Effector CD4-positive, alpha-beta T cell (primary cell): ENCODE results near the gene PNMA8A. TPM values are rescaled to one million over a fixed set of nuclear protein-coding genes. Genes with fewer than 3 reads are reported as not detected.
A peak's percentile ranks its signal among the peaks of the same experiment; 100 is the strongest.
"Not testable (repeated sequence)": the region's sequence is repeated elsewhere in the genome, so short reads cannot be mapped to it uniquely, and the experiment has no call there.

Source experiments
- DNase-seq: peaks from one replicate; pipeline ENCODE4 v3.0.0-alpha.2; 2020
- total RNA-seq: gene quantifications from one replicate; lab custom pipeline; 2026; lab: John Stamatoyannopoulos, UW

The PNMA8A gene, protein sequence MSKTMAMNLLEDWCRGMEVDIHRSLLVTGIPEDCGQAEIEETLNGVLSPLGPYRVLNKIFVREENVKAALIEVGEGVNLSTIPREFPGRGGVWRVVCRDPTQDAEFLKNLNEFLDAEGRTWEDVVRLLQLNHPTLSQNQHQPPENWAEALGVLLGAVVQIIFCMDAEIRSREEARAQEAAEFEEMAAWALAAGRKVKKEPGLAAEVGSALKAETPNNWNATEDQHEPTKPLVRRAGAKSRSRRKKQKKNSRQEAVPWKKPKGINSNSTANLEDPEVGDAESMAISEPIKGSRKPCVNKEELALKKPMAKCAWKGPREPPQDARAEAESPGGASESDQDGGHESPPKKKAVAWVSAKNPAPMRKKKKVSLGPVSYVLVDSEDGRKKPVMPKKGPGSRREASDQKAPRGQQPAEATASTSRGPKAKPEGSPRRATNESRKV
- not detected for total RNA-seq

DNA sequence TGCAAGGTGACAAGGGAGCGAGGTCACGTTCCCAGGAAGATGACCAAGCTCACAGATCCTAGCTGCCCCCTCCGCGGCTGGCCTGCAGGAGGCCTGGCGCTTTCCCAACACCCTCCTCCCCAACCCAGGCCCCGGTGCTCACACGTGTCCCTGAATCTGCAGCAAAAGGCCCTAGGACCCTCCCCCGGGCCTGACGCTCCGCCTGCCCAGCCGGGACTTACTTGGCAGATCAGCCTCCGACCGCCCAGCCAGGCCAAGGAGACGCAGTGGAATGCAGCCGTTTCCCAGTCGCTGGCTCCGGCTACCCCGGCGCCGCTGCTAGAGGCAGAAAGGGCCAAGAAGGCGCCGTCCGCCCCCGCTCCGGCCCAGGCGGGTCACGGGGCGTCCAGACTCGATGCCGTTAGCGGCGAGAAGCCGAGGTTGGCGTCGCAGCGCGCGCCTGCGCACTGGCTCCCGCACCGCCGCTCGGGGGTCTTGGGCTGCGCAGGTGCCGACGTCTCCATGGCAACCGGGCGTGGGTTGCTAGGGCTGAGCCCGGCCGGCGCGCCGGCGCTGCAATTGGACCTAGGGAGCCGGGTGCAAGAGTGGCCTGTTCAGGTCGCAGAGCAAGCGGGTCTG is at the start of gene PNMA8A:
TSS of gene PNMA8A (minus strand) at position 448 of the 618 bp plus-strand sequence. CDS start 528 bp downstream, outside the sequence.
- DNase-seq = no peak

DNA sequence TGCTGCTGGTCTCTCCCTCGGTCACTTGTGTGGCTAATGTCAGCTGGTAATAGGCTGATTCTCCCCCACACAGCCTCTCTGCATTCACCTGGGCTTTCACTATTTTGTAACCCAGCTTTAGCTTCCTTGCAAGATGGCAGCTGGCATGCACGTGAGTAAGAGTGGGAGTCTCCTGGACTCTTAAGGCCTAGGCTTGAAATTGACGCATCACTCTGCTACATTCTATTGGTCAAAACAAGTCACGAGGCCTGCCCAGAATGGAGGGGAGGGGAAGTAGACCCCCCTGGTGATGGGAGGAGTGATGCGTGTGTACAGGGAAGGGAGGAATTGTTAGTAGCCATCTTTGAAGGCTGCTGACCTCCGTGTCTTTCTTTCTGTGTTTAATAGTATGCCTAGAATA is 49.3 kb upstream of the PNMA8A start:
- DNase-seq = no peak

DNA sequence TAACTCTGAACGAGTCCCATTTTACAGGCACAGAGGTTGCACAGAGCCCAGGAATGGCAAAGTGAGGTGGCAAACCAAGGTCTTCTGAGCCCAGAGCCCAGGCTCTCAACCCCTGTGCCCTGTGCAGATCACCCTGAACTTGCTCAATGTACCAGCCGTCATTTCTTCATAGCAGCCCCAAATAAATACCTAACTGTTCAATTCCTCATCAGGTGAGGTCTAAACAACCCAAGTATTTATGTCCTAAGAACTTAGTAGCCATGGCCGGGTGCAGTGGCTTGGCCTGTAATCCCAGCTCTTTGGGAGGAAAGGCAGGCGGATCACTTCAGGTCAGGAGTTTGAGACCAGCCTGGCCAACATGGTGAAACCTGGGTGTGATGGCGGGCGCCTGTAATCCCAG is 46.1 kb upstream of the PNMA8A start:
- DNase-seq = no peak

DNA sequence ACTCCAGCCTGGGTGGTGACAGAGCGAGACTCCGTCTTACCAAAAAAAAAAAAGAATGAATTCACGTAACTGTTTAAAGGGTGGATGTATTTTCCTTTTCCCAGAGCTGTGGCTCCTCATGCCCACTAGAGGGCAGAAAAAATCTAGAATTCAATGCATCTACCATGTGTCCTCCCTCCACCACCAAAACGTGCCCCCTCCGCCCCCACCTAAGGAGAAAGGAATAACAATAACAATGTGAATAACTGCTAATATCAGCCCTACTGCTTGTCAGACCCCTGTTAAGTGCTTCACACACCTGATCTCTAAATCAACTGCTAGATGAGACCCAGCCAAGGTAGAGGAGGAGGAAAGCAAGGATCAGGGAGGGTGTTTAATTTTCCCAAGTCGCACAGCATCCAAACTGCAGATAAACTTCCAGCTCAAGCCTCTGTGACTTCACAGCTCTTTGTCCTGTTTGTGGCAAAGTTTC is 44.6 kb upstream of the PNMA8A start:
- DNase-seq = no peak

DNA sequence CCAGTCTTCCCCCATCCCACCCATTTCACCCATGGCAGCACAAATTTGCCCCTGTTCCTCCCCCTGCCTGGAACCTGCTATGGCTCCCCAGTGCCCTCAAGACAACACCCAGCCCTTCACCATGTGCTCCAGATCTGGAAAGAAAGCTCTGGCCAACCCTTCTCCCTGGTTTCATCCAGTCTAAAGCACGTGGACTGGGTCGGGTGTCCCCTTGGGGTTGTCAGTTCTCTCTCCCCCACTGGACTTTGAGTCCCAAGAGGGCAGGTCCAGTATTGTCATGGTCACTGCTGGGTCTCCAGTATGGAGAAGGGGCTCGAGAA is 43.9 kb upstream of the PNMA8A start:
- DNase-seq = no peak

DNA sequence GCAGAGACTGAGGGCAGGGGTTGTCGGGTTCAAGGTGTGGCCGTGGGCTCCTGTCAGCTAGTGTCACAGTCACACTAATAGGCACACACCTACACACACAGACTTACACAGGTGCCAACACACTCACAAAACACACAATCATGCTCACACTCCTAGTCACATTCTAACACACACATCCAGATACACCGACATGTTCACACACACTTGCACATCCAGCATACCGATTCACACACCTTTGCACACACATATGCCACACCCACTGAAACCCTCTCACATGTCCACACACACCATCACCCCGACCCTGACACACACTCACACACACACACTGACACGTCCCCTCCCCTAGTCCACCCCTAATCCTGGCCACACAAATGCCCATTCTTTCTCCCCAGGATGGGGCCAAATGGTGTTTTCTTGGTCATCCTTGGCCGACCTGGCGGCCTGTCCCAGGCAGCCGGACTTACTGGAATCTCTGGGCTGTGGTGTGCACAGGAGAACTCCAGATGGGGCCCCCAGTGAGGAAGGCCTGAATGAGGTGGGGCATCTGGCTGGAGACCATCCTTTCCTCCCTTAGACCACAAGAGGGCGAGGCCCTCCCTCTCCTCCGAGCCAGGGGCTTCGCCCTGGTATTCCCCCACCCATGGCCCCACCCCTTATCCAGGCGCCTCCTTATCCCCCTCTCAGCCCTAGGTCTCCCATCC is 43.4 kb upstream of the PNMA8A start:
- DNase-seq = no peak

DNA sequence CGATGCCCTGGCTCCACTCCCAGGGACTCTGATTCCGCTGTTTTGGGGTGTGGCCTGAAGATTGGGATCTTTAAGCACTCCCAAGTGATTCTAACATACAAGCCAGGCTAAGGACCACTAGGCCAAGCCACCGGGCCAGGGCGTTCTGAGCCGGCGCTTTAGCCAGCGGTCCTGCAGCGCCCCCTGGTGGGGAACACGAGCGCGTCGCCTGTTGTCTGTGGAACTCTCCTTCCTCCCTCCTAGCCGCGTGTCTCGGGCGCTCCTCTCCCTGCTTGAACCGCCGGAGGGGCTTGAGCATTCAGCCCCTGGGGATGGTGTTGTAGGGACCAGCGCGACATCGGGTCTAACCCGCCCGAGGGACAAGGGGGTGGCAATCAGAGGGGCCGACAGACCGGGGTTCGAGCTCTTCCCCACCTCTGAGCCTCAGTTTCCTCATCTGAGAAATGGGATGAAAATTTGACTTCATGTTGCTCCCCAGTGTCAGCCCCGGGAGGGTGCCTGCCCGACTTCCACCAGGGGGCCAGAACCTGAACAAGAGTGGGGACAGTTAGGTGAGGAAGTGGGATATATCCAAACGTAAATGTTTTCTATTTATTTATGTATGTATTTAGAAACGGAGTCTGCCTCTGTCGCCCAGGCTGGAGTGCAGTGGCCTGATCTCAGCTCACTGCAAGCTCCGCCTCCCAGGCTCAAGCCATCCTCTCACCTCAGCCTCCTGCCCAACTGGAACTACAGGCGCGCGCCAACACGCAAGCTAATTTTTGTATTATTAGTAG is 42.3 kb upstream of the PNMA8A start:
- peak; percentile 81 for DNase-seq

DNA sequence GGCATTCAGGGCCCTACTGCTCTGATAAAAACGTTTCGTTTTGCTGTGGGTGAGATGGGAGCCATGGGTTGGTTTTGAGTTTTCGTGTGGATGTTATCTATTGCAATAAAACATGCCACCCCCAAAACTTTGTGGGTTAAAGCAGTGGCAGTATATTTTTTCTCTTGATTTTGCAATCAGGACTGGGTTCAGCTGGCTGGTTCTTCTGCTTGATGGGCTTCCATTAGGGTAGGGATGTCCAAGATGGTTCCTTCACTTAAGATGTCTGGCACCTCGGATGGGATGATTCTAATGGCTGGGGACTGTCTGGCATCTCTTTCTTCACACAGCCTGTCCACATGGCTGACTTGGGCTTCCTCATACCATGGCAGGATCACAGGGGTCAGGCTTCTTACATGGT is 39.9 kb upstream of the PNMA8A start:
- no peak for DNase-seq

DNA sequence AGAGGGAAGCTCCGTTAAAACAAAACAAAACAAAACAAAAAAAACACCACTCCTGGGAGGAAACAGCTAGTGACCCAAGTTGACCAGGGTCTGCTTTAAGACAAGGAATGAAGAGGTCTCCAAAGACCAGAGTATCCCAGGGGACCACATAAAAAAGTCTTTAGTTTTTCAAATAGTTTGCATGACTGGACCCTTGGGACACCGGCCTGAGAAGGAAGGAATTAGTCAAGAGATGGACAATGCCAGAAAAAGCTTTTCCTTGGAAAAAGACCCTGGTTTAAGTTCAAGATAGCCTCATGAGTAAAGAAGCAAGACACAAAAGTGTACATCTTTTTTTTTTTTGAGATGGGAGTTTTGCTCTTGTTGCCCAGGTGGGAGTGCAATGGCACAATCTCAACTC is 36.8 kb upstream of the PNMA8A start:
- no peak for DNase-seq

DNA sequence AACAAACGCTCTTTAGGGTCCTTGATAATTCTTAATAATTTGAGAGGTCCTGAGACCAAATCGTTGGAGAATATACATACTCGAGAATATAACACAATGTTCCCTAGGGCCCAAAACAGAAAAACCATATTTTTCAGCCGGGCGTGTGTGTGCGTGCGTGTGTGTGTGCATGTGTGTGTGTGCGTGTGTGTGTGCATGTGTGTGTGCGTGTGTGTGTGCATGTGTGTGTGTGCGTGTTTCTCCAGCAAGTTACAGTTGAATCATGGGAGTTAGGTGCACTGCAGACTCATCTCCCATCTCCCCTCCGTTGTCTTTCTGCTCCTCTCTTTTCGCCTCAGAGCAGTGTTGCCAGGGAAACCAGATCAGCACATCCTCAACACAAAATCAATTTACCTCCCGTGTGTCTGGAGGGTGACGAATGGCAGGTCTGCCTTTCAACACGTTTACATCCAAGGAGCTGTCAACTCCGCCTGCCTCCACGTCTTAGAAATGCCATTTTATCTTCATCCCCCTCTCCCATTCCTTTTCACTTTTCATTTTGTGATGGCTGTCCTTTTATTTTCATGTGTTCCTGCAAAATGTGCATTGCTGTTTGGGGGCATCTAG is 32.6 kb upstream of the PNMA8A start:
- DNase-seq = no peak

DNA sequence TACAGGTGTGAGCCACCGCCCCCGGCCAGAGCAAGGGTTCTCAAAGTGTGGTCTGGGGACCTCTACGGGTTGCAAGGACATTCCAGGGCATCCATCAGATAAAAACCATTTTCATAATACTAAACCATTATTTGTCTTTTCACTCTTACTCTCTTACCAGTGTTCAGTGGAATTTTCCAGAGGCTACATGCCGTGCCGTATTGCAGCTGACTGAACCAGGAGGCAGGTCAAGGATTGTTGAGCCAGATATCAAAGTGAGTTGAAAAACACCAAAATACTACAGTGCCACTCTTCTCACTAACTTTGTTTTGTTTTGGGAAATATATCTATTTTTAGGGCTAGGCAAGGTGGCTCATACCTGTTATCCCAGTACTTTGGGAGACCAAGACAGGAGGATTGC is 31.5 kb upstream of the PNMA8A start:
- no peak for DNase-seq

DNA sequence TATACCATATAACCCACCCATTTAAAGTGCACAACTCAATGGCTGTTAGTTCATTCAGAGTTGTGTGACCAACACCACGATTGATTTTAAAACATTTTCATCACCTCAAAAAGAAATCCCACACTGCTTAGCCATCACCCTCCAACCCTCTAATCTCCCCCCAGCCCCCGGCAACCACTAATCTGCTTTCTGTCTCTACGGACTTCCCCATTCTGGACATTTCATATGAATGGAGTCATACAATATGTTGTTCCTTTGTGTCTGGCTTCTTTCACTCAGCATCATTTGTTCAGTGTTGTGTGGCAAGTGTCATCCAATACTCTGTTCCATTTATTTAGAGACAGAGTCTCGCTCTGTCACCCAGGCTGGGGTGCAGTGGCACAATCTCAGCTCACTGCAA is 28.3 kb upstream of the PNMA8A start:
- DNase-seq = no peak

DNA sequence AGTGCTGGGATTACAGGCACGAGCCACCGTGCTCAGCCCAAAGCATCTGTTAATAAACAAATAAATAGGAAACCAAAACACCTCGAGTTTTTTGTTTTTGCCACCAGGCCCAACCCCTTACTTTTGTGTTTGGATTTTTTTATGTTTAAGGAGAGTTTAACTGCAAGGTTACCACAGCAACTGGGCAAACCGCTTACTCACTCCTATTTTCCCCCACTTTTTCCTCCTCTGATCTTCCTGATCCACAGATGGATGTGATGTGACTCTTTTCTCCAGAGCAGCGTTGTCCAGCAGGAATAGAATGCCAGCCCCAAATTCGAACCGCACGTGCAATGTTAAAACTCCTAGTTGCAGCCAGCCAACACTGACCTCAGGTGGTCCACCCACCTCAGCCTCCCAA is 26.4 kb upstream of the PNMA8A start:
- no peak for DNase-seq

DNA sequence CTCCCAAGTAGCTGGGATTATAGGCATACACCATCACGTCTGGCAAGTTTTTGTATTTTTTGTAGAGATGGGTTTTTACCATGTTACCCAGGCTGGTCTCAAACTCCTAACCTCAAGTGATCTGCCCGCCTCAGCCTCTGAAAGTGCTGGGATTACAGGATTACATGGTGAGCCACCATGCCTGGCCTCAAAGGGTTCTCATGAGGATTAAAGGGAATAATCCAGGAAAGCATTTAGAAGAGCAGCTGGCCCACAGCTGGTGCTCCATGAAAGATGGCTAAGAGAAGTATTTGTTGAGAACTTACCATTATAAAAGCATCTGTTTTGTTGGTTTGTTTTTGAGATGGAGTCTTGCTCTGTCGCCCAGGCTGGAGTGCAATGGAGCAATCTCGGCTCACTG is 25.5 kb upstream of the PNMA8A start:
- DNase-seq = not testable (repeated sequence)

DNA sequence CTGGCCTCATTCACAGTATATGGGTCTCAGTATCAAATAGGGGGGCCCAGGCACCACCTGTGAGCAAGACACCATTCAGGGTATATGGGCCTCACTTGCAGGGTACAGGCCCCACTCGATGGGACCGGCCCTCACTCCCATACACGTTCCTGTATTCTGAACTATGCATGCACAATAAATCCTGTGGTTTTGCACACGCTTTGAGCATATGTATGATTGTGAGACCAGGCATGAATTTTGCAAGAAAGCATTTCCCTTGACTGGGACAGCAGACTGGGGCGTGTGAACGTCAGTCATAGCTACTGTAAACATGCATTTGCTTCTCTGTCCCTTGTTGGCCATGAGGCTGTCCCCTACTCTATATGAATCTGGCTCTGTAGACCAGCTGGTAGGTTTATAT is 24.9 kb upstream of the PNMA8A start:
- no peak for DNase-seq

DNA sequence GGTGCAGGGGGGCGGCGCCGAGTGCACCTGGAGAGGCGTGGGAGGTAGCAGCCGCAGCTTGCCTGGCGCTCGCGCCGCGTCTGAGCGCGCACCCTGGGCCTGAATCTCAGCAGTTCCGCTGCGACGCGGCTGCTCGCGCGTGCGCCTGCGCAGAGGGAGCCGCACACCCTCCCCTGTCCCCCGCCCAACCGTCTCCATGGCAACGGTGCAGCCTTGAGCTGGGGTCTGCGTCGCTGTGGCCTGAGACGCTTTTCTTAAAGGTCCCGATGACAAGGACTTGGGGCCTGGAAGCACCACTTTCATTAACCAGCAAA is 24.4 kb upstream of the PNMA8A start, which contains the start of gene PNMA8B:
TSS of gene PNMA8B (minus strand) at position 82 of the 314 bp plus-strand sequence. CDS start 402 bp downstream, outside the sequence.
- DNase-seq = no peak

DNA sequence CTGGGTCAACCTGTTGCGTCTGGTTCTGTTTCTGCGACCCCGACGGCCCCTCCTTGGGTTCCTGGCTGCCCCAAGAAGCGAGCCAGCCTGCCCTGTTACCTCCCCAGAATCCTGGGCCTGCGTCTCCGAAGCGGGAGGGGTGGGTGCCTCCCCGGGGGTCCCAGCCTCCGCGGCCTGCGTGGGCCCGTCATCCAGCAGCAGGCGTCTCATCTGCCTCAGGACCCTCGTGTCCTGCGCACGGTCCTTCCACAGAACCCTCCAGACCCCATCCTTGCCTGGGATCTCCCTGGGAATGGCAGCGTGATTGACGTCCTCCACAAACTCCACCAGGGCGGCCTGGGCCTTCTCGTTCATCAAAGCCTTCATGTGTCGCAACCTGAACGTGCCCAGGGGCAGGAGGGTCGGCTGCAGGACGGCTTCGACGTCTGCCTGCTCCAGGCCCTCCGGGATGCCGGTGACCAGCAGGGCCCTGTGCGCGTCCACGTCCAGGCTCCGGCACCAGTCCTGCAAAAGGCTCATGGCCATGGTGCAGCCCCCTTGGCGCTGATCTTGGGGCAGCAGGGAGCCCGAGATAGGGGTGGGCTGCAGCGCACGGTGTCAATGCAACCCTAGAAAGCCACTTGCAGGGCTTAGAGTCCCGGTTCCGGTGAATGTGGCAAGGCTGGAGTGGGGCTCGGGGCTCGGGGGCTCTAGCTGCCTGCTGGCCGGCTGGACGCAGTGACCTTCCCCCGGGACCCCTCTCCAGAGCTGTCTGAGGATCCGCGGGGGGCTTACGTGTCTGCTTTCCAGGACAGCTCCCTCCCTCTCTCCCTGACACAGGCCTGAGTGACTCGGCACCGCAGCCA is 23.8 kb upstream of the PNMA8A start:
- DNase-seq = no peak

DNA sequence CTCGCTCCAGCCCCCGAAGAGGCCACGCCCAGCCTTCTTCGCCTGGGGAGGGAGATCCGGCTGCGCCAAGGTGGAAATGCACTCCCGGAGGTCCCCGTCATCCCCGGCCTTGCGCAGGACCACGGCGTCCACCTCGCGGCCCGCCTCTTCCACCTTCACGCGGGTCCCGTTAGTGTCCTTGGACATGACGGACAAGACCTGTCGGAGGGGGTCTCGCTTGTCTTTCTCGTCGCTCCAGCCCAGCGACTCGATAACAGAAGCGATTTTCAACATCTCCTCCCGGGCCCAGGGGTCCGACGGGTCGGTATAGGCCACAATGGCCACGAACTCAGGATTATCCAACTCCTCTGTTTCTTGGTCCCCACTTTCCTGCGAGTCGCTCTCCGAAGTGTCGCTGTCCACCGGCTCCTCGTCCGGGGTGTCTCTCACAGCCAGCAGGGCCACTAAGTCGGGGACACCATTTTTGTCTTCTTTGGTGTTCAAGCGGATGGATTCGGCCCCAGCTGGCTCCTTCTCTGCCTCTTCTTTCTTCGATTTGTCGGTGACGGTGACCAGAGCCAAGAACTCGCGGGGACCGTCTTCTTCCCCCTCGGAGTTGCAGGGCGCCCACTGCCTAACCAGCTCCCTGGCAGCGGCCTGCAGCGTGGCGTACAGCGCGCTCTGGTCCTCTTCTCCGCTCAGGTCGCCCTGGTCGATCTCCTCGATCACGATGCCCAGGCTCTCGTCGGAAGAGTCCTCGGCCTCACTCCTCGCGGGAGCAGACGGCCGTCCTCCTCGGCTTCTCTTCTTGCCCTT is 23.0 kb upstream of the PNMA8A start:
- DNase-seq = no peak

DNA sequence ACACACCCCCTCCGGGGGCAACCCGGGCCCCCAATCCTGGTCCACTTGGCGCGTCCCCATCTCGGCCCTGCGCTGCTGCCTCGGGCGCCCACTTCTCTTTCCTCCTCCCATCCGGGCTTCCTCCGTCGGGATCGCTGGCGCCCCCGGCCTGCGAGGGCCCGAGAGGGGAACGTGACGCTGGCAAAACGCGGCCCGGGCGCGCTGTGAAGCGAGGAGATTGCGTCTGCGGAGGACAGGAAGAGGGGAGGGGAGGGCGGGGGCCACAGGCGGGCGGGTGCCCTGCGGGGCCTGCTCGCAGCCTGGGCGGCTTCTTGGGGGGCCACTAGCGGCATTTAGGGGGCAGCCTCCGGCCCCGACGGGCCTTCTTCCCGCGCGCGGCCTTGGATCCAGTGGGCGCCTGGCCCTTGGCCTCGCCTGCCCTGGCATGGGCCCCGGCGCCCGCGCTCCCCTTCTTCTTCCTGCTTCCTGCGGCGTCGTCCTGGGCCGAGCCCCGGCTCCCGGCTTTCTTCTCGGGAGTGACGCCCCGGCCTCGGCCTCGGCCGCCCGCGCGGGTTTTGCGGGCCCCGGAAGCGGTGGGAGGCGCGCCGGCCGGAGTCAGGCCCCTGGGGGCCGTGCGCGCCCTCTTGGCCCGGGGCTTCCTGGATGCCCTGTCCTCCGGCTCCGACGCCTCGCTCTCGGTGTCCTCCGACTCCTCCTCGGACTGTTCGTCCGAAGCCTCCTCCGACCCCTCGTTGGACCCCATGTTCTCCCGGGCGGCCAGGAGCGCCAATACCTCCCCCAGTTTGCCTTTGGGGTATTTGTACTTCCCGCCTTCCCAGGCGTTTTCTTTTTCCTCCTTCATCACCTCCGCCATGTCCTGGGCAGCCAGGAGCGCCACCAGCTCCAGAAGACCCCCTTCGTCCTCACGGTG is 22.1 kb upstream of the PNMA8A start:
- DNase-seq = no peak

DNA sequence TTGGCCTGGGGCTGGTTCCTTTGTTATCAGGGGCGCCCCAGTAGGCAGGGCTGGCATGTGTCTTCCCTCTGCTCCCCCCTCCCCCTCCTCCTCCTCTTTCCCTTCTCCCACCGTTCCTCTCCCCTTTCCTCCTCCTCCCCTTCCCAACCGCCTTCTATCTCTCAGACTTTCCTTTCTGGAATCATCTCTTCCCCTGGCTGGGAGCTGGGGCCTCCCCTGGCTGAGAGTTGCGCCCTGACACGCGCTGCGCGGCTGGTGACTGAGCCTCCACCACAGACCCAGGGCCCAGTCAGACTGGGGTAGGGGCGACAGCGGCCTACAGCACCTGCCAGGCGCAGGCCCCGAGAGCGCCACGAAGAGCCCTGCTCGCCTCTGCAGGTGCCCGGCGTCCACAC is 21.5 kb upstream of the PNMA8A start:
- no peak for DNase-seq
